ENCODE results near the gene ORMDL2. TPM values are rescaled to one million over a fixed set of nuclear protein-coding genes. Genes with fewer than 3 reads are reported as not detected.
A peak's percentile ranks its signal among the peaks of the same experiment; 100 is the strongest.

Gene ORMDL2
- polyA plus RNA-seq, 1 donor from 2014 or later = 11.5 TPM

DNA sequence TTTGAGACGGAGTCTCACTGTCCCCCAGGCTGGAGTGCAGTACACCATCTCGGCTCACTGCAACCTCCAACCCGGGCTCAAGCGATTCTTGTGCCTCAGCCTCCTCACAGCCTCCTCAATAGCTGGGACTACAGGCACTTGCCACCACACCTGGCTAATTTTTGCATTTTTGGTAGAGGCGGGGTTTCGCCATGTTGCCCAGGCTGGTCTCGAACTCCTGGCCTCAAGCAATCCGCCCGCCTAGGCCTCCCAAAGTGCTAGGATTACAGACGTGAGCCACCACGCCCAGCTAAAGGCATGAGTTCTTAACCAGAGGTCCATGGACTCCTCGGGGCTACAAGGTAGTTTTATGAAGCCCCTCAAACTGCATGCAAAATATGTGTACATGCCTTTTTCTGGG is 2.4 kb upstream of the ORMDL2 start:
- no peaks in the 10 kb centered on the region for H3K27me3 ChIP-seq (ENCODE audit: insufficient read depth, low read depth, low read length)
- H3F3A ChIP-seq (ENCODE audit: insufficient read depth, low read length, poor library complexity, severe bottlenecking) = no peaks in the 10 kb centered on the region
- H4K20me1 ChIP-seq (ENCODE audit: insufficient read depth) = no peaks in the 10 kb centered on the region
- peak overlapping the region; percentile 73 for H3K4me3 ChIP-seq (ENCODE audit: low read length)
- H3K9me3 ChIP-seq (ENCODE audit: low read length) = no peaks in the 10 kb centered on the region
- H3K4me2 ChIP-seq (ENCODE audit: low read length) = peak overlapping the region; percentile 97
- no peaks in the 10 kb centered on the region for H3K9me2 ChIP-seq (ENCODE audit: insufficient read depth, low read length)
- TF ChIP-seq, protein P1, sequence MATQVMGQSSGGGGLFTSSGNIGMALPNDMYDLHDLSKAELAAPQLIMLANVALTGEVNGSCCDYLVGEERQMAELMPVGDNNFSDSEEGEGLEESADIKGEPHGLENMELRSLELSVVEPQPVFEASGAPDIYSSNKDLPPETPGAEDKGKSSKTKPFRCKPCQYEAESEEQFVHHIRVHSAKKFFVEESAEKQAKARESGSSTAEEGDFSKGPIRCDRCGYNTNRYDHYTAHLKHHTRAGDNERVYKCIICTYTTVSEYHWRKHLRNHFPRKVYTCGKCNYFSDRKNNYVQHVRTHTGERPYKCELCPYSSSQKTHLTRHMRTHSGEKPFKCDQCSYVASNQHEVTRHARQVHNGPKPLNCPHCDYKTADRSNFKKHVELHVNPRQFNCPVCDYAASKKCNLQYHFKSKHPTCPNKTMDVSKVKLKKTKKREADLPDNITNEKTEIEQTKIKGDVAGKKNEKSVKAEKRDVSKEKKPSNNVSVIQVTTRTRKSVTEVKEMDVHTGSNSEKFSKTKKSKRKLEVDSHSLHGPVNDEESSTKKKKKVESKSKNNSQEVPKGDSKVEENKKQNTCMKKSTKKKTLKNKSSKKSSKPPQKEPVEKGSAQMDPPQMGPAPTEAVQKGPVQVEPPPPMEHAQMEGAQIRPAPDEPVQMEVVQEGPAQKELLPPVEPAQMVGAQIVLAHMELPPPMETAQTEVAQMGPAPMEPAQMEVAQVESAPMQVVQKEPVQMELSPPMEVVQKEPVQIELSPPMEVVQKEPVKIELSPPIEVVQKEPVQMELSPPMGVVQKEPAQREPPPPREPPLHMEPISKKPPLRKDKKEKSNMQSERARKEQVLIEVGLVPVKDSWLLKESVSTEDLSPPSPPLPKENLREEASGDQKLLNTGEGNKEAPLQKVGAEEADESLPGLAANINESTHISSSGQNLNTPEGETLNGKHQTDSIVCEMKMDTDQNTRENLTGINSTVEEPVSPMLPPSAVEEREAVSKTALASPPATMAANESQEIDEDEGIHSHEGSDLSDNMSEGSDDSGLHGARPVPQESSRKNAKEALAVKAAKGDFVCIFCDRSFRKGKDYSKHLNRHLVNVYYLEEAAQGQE (IDR thresholded peaks at IDR 0.05; ENCODE audit: borderline replicate concordance) = no peak
- TF ChIP-seq SMC3 (conservative IDR thresholded peaks at IDR 0.05; ENCODE audit: poor library complexity) (no peak), MXI1 (conservative IDR thresholded peaks at IDR 0.05; ENCODE audit: poor library complexity, severe bottlenecking) (no peak), EZH2 (IDR thresholded peaks at IDR 0.05; ENCODE audit: borderline replicate concordance, insufficient read depth, low read length, poor library complexity, severe bottlenecking) (no peak), POLR2AphosphoS5 (IDR thresholded peaks at IDR 0.05) (no peak), TAF1 (IDR thresholded peaks at IDR 0.05; ENCODE audit: low read depth) (no peak), EP300 (conservative IDR thresholded peaks at IDR 0.05; ENCODE audit: poor library complexity, severe bottlenecking) (no peak), RAD21 (conservative IDR thresholded peaks at IDR 0.05) (no peak)
- TF ChIP-seq, protein P2, sequence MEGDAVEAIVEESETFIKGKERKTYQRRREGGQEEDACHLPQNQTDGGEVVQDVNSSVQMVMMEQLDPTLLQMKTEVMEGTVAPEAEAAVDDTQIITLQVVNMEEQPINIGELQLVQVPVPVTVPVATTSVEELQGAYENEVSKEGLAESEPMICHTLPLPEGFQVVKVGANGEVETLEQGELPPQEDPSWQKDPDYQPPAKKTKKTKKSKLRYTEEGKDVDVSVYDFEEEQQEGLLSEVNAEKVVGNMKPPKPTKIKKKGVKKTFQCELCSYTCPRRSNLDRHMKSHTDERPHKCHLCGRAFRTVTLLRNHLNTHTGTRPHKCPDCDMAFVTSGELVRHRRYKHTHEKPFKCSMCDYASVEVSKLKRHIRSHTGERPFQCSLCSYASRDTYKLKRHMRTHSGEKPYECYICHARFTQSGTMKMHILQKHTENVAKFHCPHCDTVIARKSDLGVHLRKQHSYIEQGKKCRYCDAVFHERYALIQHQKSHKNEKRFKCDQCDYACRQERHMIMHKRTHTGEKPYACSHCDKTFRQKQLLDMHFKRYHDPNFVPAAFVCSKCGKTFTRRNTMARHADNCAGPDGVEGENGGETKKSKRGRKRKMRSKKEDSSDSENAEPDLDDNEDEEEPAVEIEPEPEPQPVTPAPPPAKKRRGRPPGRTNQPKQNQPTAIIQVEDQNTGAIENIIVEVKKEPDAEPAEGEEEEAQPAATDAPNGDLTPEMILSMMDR (IDR thresholded peaks at IDR 0.05; ENCODE audit: poor library complexity, severe bottlenecking) = no peak
- no peak overlapping the region for H3K27ac ChIP-seq (ENCODE audit: low read length)
- no peak overlapping the region for H3K9ac ChIP-seq (ENCODE audit: low read length)
- no peaks in the 10 kb centered on the region for H3K36me3 ChIP-seq (ENCODE audit: insufficient read depth, low read length)
- H2AFZ ChIP-seq (ENCODE audit: low read depth, low read length) = no peak overlapping the region
- peaks cover 80% of the 10 kb centered on the region for H3K79me2 ChIP-seq (replicated peaks; ENCODE audit: insufficient read depth, low read length)

GRCh38 chr12:55816881-55817344 is 928 bp upstream of the ORMDL2 start:
- Histone ChIP-seq H3K9ac (ENCODE audit: low read length) (peak overlapping the region; percentile 90), H4K20me1 (ENCODE audit: insufficient read depth) (no peaks in the 10 kb centered on the region), H3K9me2 (ENCODE audit: insufficient read depth, low read length) (no peaks in the 10 kb centered on the region), H3K9me3 (ENCODE audit: low read length) (no peaks in the 10 kb centered on the region), H3K27me3 (ENCODE audit: insufficient read depth, low read depth, low read length) (no peaks in the 10 kb centered on the region), H2AFZ (ENCODE audit: low read depth, low read length) (peak overlapping the region; percentile 70), H3K36me3 (ENCODE audit: insufficient read depth, low read length) (peaks cover 2% of the 10 kb centered on the region), H3F3A (ENCODE audit: insufficient read depth, low read length, poor library complexity, severe bottlenecking) (no peaks in the 10 kb centered on the region), H3K4me2 (ENCODE audit: low read length) (peak overlapping the region; percentile 97), H3K27ac (ENCODE audit: low read length) (peak overlapping the region; percentile 92), H3K79me2 (replicated peaks; ENCODE audit: insufficient read depth, low read length) (peaks cover 67% of the 10 kb centered on the region), H3K4me3 (ENCODE audit: low read length) (peak overlapping the region; percentile 73)
- no peak for TF ChIP-seq EP300 (conservative IDR thresholded peaks at IDR 0.05; ENCODE audit: poor library complexity, severe bottlenecking)
- no peak for TF ChIP-seq POLR2AphosphoS5 (IDR thresholded peaks at IDR 0.05)
- TF ChIP-seq, protein P1 (IDR thresholded peaks at IDR 0.05; ENCODE audit: borderline replicate concordance) = no peak
- TF ChIP-seq, protein P2 (IDR thresholded peaks at IDR 0.05; ENCODE audit: poor library complexity, severe bottlenecking) = no peak
